Peyer's patch (tissue), 4 donors: ENCODE measurements around the gene CD81.

Experiments
- POLR2A ChIP-seq, 2 donors: fragments of 450-650 bp; IDR thresholded peaks; one replicate each; pipeline ENCODE4 v1.5.1; 2017; ENCODE audit warnings: antibody characterized with exemption in 2 of 2, mild to moderate bottlenecking in 2 of 2, moderate library complexity in 2 of 2
- TF ChIP-seq, protein P1 (sequence below), 6 experiments: fragments of 450-650 bp in 4 of 6; fragments of 200-600 bp in 2 of 6; sonication (generic) in 1 of 6; IDR thresholded peaks; one replicate each; pipeline ENCODE4 v1.5.1; 2017 to 2019; ENCODE audit warnings: antibody characterized with exemption in 6 of 6, mild to moderate bottlenecking in 3 of 6, moderate library complexity in 1 of 6

DNA sequence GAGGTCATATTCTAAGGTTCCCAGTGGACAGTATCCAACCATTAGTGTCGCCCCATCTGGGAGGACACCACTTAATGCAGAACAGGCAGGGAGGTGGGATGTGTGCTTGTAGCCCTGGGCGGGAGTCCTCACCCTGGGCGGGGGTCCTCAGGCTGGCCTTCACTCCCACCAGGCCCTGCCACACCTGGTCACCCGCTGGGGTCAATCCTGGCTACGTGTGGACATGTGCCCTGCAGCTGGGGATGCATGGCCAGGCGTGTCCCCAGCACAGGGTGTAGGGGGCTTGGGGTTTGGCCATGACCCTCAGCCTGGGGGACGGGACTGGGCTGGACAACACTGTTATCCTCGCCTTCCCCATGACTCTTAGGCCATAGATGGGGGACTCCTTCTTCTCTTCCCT lies 48.4 kb downstream of the CD81 start:
- TF ChIP-seq, protein P1, sequence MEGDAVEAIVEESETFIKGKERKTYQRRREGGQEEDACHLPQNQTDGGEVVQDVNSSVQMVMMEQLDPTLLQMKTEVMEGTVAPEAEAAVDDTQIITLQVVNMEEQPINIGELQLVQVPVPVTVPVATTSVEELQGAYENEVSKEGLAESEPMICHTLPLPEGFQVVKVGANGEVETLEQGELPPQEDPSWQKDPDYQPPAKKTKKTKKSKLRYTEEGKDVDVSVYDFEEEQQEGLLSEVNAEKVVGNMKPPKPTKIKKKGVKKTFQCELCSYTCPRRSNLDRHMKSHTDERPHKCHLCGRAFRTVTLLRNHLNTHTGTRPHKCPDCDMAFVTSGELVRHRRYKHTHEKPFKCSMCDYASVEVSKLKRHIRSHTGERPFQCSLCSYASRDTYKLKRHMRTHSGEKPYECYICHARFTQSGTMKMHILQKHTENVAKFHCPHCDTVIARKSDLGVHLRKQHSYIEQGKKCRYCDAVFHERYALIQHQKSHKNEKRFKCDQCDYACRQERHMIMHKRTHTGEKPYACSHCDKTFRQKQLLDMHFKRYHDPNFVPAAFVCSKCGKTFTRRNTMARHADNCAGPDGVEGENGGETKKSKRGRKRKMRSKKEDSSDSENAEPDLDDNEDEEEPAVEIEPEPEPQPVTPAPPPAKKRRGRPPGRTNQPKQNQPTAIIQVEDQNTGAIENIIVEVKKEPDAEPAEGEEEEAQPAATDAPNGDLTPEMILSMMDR (IDR thresholded peaks at IDR 0.05), result no peak
- no peak for TF ChIP-seq POLR2A (IDR thresholded peaks at IDR 0.05)
